Nasal cavity respiratory epithelium epithelial cell of viscerocranial mucosa (primary cell): Measurements from ENCODE around the gene RFC2. TPM values are rescaled to one million over a fixed set of nuclear protein-coding genes. Genes with fewer than 3 reads are reported as not detected.

Experiments
- total RNA-seq: library from RNA; depleted of rRNA; stranded (reverse); fragments of >200 nt; gene quantifications from 2 replicates; pipeline ENCODE4 v1.2.3, GENCODE V29; 2014

The RFC2 gene
- 13.2 and 13.3 TPM in 2 replicates for total RNA-seq

GRCh38 chr7:74254129-74254857 is at the start of gene RFC2:
Gene RFC2 (minus strand): TSS chr7:74254399. CDS start chr7:74254383, 16 bp downstream.

DNA sequence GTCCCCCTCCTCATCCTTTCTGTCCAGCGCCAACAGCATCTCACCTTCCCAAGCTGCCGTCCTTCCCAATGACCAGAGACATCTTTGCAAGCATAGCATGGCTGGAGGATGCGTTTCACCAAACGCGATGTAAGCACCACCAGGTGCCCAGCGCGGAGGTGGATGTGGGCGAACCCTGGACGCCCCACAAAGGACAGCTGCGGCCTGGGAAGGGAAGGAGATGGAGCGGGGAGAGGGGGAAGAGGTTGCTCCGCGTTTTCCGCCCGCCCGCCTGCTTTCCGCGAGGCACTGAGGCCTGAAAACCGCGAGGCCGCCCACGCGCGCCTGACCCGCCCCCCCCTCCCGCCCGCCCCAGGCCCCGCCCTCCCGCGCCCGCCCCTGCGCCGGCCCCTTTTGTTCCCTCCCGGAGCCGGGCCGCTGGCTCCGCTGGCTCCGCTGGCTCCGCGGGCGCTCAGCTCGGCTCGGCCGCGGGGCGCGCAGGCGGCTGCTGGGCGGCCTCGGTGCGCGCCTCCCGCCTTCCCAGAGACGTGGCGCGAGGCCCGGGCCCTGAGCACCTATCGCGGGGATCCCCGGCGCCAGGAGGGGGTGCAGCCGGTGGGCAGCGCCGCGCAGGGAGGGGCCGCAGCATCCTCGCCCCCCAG is 34.9 kb upstream of the RFC2 start, which contains the start of gene CLIP2:
Gene CLIP2 (plus strand): TSS at position 390 of the 641 bp plus-strand sequence. CDS start 28,140 bp downstream, outside the sequence.

Other genes starting within 250 kb of the RFC2 start
- gene ELN, start 226.2 kb downstream of the RFC2 start, total RNA-seq: 0.14 TPM in 1 of 2 replicates, not detected in the other
- gene LIMK1, start 170.6 kb downstream of the RFC2 start, total RNA-seq: 11.6 and 48.8 TPM in 2 replicates
- gene EIF4H, start 80.0 kb downstream of the RFC2 start, total RNA-seq: 399 and 460 TPM in 2 replicates
- gene LAT2, start 44.4 kb downstream of the RFC2 start, total RNA-seq: 0.36 and 1.4 TPM in 2 replicates
- gene CLIP2, start 35.0 kb upstream of the RFC2 start, total RNA-seq: 12.0 and 24.4 TPM in 2 replicates
- 22.2 and 35.3 TPM in 2 replicates for gene GTF2IRD1, start 199.5 kb upstream of the RFC2 start, total RNA-seq